CD4-positive, alpha-beta memory T cell (primary cell): Measurements from ENCODE around the gene HMGN2. TPM values are rescaled to one million over a fixed set of nuclear protein-coding genes. Genes with fewer than 3 reads are reported as not detected.

Source experiments
- CTCF ChIA-PET: fragments of 350-600 bp; sonication (Branson Sonifier 250); formaldehyde crosslinking; loops from one replicate; lab custom pipeline; 2021; ENCODE audit warnings: inconsistent platforms; ENCODE audit not compliant: partially characterized antibody; lab: Charles Lee
- POLR2A ChIA-PET: fragments of 350-600 bp; sonication (Branson Sonifier 250); formaldehyde crosslinking; loops from one replicate; lab custom pipeline; 2021; ENCODE audit not compliant: partially characterized antibody; lab: Charles Lee
- DNase-seq, 5 donors: peaks; one replicate each; pipeline versions ENCODE4 v3.0.0 to v3.0.0-alpha.2; 2020 to 2022; ENCODE audit warnings: mixed read lengths in 1 of 5
- H3K27ac ChIP-seq: one replicate; pipeline ENCODE4 v1.7.0; 2013; ENCODE audit warnings: low read depth, low read length
- H3K27me3 ChIP-seq: 2 replicates; pipeline ENCODE4 v1.7.0; 2013; ENCODE audit warnings: mild to moderate bottlenecking, low read length, moderate library complexity; ENCODE audit not compliant: insufficient read depth
- H3K36me3 ChIP-seq: 2 replicates; pipeline ENCODE4 v1.7.0; 2013; ENCODE audit warnings: mild to moderate bottlenecking, low read length, moderate library complexity; ENCODE audit not compliant: insufficient read depth
- H3K4me1 ChIP-seq: 2 replicates; pipeline ENCODE4 v1.7.0; 2013; ENCODE audit warnings: mild to moderate bottlenecking, low read length, moderate library complexity; ENCODE audit not compliant: insufficient read depth
- H3K4me3 ChIP-seq, 2 donors: one replicate each; pipeline ENCODE4 v1.7.0; 2013; ENCODE audit warnings: low read length in 2 of 2, mild to moderate bottlenecking in 1 of 2
- H3K9me3 ChIP-seq, 2 donors: one replicate each; pipeline ENCODE4 v1.7.0; 2013; ENCODE audit warnings: low read length in 2 of 2, control low read depth in 1 of 2; ENCODE audit not compliant: control insufficient read depth in 1 of 2
- H3K27ac Mint-ChIP-seq, 7 donors: one replicate each; pipeline ENCODE4 v1.8.0; 2020 to 2021; ENCODE audit warnings: mixed read lengths in 7 of 7, mild to moderate bottlenecking in 6 of 7, inconsistent platforms in 3 of 7, moderate library complexity in 3 of 7
- H3K27me3 Mint-ChIP-seq, 2 donors: one replicate each; pipeline ENCODE4 v1.8.0; 2020 to 2021; ENCODE audit warnings: mixed read lengths in 2 of 2
- H3K36me3 Mint-ChIP-seq, 2 donors: one replicate each; pipeline ENCODE4 v1.8.0; 2020 to 2021; ENCODE audit warnings: mixed read lengths in 2 of 2, inconsistent platforms in 1 of 2, mild to moderate bottlenecking in 1 of 2
- H3K4me1 Mint-ChIP-seq, 4 donors: one replicate each; pipeline ENCODE4 v1.8.0; 2020 to 2021; ENCODE audit warnings: mixed read lengths in 4 of 4, mild to moderate bottlenecking in 1 of 4
- H3K4me3 Mint-ChIP-seq, 8 donors: one replicate each; pipeline ENCODE4 v1.8.0; 2020 to 2021; ENCODE audit warnings: mixed read lengths in 8 of 8, mild to moderate bottlenecking in 7 of 8, moderate library complexity in 6 of 8, inconsistent platforms in 3 of 8
- H3K9me3 Mint-ChIP-seq, 8 donors: one replicate each; pipeline ENCODE4 v1.8.0; 2020 to 2021; ENCODE audit warnings: mixed read lengths in 8 of 8, mild to moderate bottlenecking in 5 of 8, inconsistent platforms in 3 of 8, moderate library complexity in 1 of 8
- intact Hi-C: fragments of 100-400 bp; cut with micrococcal nuclease; formaldehyde crosslinking; loops from one replicate; pipeline ENCODE4 v1.15.1; 2023
- polyA plus RNA-seq, 2 donors: library from polyadenylated mRNA; unstranded; fragments of 300-500 nt; fragmentation: Illumina TruSeq; gene quantifications; one replicate each; pipeline ENCODE4 v1.2.3, GENCODE V29; 2021
- total RNA-seq, 2 experiments: library from RNA; stranded (reverse); gene quantifications; one replicate each; pipeline ENCODE4 v1.2.3, GENCODE V29; 2021

Gene HMGN2
- total RNA-seq (100 to 1,000 TPM; 341 to 361 TPM), polyA plus RNA-seq (100 to 1,000 TPM; 566 to 681 TPM)

- CTCF ChIA-PET = interaction anchor here (0.8 to 2.3 kb wide), 4 partner anchors 11 to 55 kb away, joined by 3 to 7 read pairs (median 5); partner anchors contain the start of gene DHDDS
- no peaks in the 10 kb centered on the region for H3K27me3 ChIP-seq
- Mint-ChIP-seq H3K27me3 (no peaks in the 10 kb centered on the region), H3K9me3 (no peaks in the 10 kb centered on the region), H3K4me1 (peaks cover 33 to 62% (median 45%) of the 10 kb centered on the region in 4 donors), H3K36me3 (peaks cover 38 to 64% of the 10 kb centered on the region in 2 donors), H3K4me3 (peak within 1 kb of the TSS; percentile 92 to 99 (median 97)), H3K27ac (peak within 1 kb of the TSS; percentile 97 to 100 (median 98))
- no peaks in the 10 kb centered on the region for H3K9me3 ChIP-seq
- peaks cover 46% of the 10 kb centered on the region for H3K4me1 ChIP-seq
- peak within 1 kb of the TSS; percentile 75 to 85 for H3K4me3 ChIP-seq
- peaks cover 44% of the 10 kb centered on the region for H3K36me3 ChIP-seq
- POLR2A ChIA-PET = interaction anchor here (0.6 to 4.5 kb wide), 26 partner anchors 10 to 475 kb away, joined by 3 to 54 read pairs (median 6); partner anchors contain the start of genes CD52, CEP85, DHDDS and GPATCH3
- peak; percentile 85 to 93 (median 87) for DNase-seq
- intact Hi-C loops = loop anchor here (1.0 to 10.0 kb wide), 4 partner anchors 72 to 1038 kb away; partner anchors contain the start of genes MACO1 and PDIK1L
- H3K27ac ChIP-seq = peak within 1 kb of the TSS; percentile 96
These were observed at the start of gene HMGN2 for GRCh38 chr1:26472320-26472900. Gene HMGN2 (plus strand): TSS chr1:26472440. CDS start chr1:26472613, 173 bp downstream.

GRCh38 chr1:26429721-26430120 is 42.5 kb upstream of the HMGN2 start:
- H3K4me3 ChIP-seq = no peak overlapping the region
- H3K36me3 ChIP-seq = peaks cover 6% of the 10 kb centered on the region
- no peak for DNase-seq
- H3K9me3 ChIP-seq = no peaks in the 10 kb centered on the region
- Mint-ChIP-seq H3K9me3 (no peaks in the 10 kb centered on the region), H3K27ac (no peak overlapping the region), H3K27me3 (peaks cover 11 to 13% of the 10 kb centered on the region in 2 donors), H3K4me1 (peaks cover 10 to 25% (median 17%) of the 10 kb centered on the region in 4 donors), H3K36me3 (peaks cover 5 to 9% of the 10 kb centered on the region in 2 donors), H3K4me3 (no peak overlapping the region)
- ChIA-PET CTCF (interaction anchor here (1.3 to 1.5 kb wide), 2 partner anchors 13 to 196 kb away, joined by 5 to 6 read pairs; partner anchors contain the start of gene CEP85), POLR2A (no interaction called here)
- no peaks in the 10 kb centered on the region for H3K27me3 ChIP-seq
- H3K27ac ChIP-seq = no peak overlapping the region
- intact Hi-C loops = no loop called here
- H3K4me1 ChIP-seq = peaks cover 28% of the 10 kb centered on the region

GRCh38 chr1:26431979-26432695 is 40.1 kb upstream of the HMGN2 start, which contains the start of gene DHDDS:
Gene DHDDS (plus strand): TSS chr1:26432321. CDS start chr1:26432946, 625 bp downstream.
- H3K27me3 Mint-ChIP-seq = peaks cover 2 to 4% of the 10 kb centered on the region in 2 donors
- H3K4me1 Mint-ChIP-seq = peaks cover 10 to 25% (median 17%) of the 10 kb centered on the region in 4 donors
- peak within 1 kb of the TSS; percentile 89 to 98 (median 94) for H3K4me3 Mint-ChIP-seq
- H3K27ac Mint-ChIP-seq = peak within 1 kb of the TSS; percentile 71 to 98 (median 97)
- intact Hi-C loops = loop anchor here (1.0 kb wide), 2 partner anchors 41 to 68 kb away; no protein-coding TSS in a partner anchor
- peaks cover 28% of the 10 kb centered on the region for H3K4me1 ChIP-seq
- H3K9me3 ChIP-seq = no peaks in the 10 kb centered on the region
- POLR2A ChIA-PET = interaction anchor here (0.6 to 2.6 kb wide), 30 partner anchors 9 to 1480 kb away, joined by 3 to 40 read pairs (median 4); partner anchors contain the start of genes CD52, CEP85, HMGN2 and MTFR1L
- no peaks in the 10 kb centered on the region for H3K27me3 ChIP-seq
- CTCF ChIA-PET = interaction anchor here (0.8 to 2.4 kb wide), 12 partner anchors 12 to 262 kb away, joined by 3 to 19 read pairs (median 4); partner anchors contain the start of genes CEP85, HMGN2, SH3BGRL3 and ZNF593
- no peaks in the 10 kb centered on the region for H3K9me3 Mint-ChIP-seq
- peak within 1 kb of the TSS; percentile 69 for H3K27ac ChIP-seq
- peak; percentile 97 to 99 (median 97) for DNase-seq
- H3K36me3 Mint-ChIP-seq = peaks cover 5 to 11% of the 10 kb centered on the region in 2 donors
- peak within 1 kb of the TSS; percentile 85 to 88 for H3K4me3 ChIP-seq
- peaks cover 6% of the 10 kb centered on the region for H3K36me3 ChIP-seq

- no peaks in the 10 kb centered on the region for H3K9me3 Mint-ChIP-seq
- intact Hi-C loops = loop anchor here (1.0 kb wide), 2 partner anchors 41 to 68 kb away; no protein-coding TSS in a partner anchor
- POLR2A ChIA-PET = interaction anchor here (0.6 to 2.6 kb wide), 22 partner anchors 9 to 1481 kb away, joined by 3 to 40 read pairs (median 4); partner anchors contain the start of genes CD52, CEP85, HMGN2 and PAQR7
These were observed 39.4 kb upstream of the HMGN2 start for GRCh38 chr1:26432793-26433192.

GRCh38 chr1:26434161-26434752 is 38.0 kb upstream of the HMGN2 start:
- POLR2A ChIA-PET = interaction anchor here (0.8 to 1.2 kb wide), 2 partner anchors 17 to 67 kb away, joined by 3 read pairs; no protein-coding TSS in a partner anchor

More at GRCh38 chr1:26432793-26433192, 39.4 kb upstream of the HMGN2 start:
- Histone ChIP-seq H3K4me3 (peak overlapping the region; percentile 85 to 88), H3K9me3 (no peaks in the 10 kb centered on the region), H3K36me3 (peaks cover 8% of the 10 kb centered on the region), H3K27ac (peak overlapping the region; percentile 69), H3K4me1 (peaks cover 28% of the 10 kb centered on the region), H3K27me3 (no peaks in the 10 kb centered on the region)
- peaks cover 10 to 25% (median 17%) of the 10 kb centered on the region in 4 donors for H3K4me1 Mint-ChIP-seq
- DNase-seq = no peak
- H3K4me3 Mint-ChIP-seq = peak overlapping the region; percentile 89 to 98 (median 94)
- H3K27ac Mint-ChIP-seq = peak overlapping the region; percentile 71 to 98 (median 97)
- H3K36me3 Mint-ChIP-seq = peaks cover 6 to 11% of the 10 kb centered on the region in 2 donors
- CTCF ChIA-PET = interaction anchor here (0.9 to 2.4 kb wide), 9 partner anchors 12 to 199 kb away, joined by 3 to 19 read pairs (median 4); partner anchors contain the start of genes CEP85, HMGN2 and SH3BGRL3
- H3K27me3 Mint-ChIP-seq = peaks cover 2 to 4% of the 10 kb centered on the region in 2 donors

GRCh38 chr1:26438041-26438440 is 34.2 kb upstream of the HMGN2 start:
- Histone ChIP-seq H3K4me3 (no peak overlapping the region), H3K9me3 (no peaks in the 10 kb centered on the region), H3K27ac (no peak overlapping the region), H3K36me3 (peaks cover 53% of the 10 kb centered on the region), H3K27me3 (no peaks in the 10 kb centered on the region), H3K4me1 (peaks cover 13% of the 10 kb centered on the region)
- ChIA-PET POLR2A (interaction anchor here (0.8 to 1.1 kb wide), 2 partner anchors 16 to 34 kb away, joined by 3 read pairs; partner anchors contain the start of gene HMGN2), CTCF (interaction anchor here (1.1 kb wide), 1 partner anchor 27 kb away, joined by 3 read pairs; no protein-coding TSS in a partner anchor)
- Mint-ChIP-seq H3K9me3 (no peaks in the 10 kb centered on the region), H3K27me3 (no peaks in the 10 kb centered on the region), H3K4me3 (no peak overlapping the region), H3K36me3 (peaks cover 37 to 44% of the 10 kb centered on the region in 2 donors), H3K27ac (peak overlapping the region in 1 of 7 donors; percentile 31), H3K4me1 (peaks cover 4 to 9% (median 7%) of the 10 kb centered on the region in 4 donors)
- DNase-seq = no peak
- intact Hi-C loops = no loop called here

More at GRCh38 chr1:26434161-26434752, 38.0 kb upstream of the HMGN2 start:
- intact Hi-C loops = no loop called here
- Histone ChIP-seq H3K4me3 (no peak overlapping the region), H3K27me3 (no peaks in the 10 kb centered on the region), H3K36me3 (peaks cover 23% of the 10 kb centered on the region), H3K4me1 (peaks cover 28% of the 10 kb centered on the region), H3K27ac (no peak overlapping the region), H3K9me3 (no peaks in the 10 kb centered on the region)
- Mint-ChIP-seq H3K4me3 (peak overlapping the region in 1 of 8 donors; percentile 17), H3K27me3 (peaks cover 2 to 4% of the 10 kb centered on the region in 2 donors), H3K27ac (peak overlapping the region in 4 of 7 donors; percentile 42 to 60 (median 46)), H3K4me1 (peaks cover 10 to 25% (median 17%) of the 10 kb centered on the region in 4 donors), H3K9me3 (no peaks in the 10 kb centered on the region), H3K36me3 (peaks cover 14 to 24% of the 10 kb centered on the region in 2 donors)
- CTCF ChIA-PET = interaction anchor here (1.3 to 1.9 kb wide), 2 partner anchors 17 to 149 kb away, joined by 3 to 8 read pairs; no protein-coding TSS in a partner anchor
- DNase-seq = no peak
